ENCODE data around the gene GMCL1. TPM values are rescaled to one million over a fixed set of nuclear protein-coding genes. Genes with fewer than 3 reads are reported as not detected.
"Not testable (repeated sequence)": the region's sequence is repeated elsewhere in the genome, so short reads cannot be mapped to it uniquely, and the experiment has no call there.

The GMCL1 gene
- total RNA-seq, 1 donor from 2014 or later, result 13.0 TPM

DNA sequence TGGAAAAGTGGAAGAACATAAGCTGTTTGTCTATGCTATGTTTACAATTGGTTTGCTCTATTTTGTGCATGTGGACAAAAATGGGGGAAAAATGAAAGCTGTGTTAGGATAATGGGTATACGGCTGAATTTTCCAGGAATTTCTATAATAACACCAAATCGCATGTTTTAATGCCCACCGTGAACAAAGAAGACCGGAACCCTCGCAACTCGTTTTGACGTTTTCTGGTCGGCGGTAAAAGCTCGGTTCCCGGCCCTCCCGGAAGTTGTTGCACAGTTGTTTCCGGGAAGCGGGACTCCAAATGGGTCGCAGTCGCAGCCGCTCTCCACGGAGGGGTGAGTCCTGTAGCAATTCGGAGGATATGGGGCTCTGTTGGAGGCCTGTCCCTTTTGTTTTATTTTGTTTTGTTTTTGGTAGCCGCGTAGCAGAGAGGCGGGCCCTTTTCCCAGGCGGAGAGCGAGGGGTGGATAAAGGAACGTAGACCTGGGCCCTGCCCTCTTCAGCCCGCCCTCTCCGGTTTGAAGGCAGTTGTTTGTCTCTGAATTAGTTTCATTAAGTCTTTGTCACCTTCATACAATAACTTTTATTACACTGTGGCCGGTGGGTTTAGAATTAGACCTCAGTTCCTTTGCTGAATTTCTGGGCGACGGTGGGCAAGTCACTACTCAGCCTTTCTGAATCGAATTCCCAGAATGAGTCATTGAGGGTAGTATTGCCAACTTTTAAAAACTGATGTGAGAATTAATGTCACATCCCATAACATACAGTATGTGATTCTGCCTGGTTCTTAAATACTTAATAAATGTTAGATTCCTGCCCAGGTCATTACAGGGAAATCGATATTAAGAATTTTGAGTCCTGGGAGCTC is 64.5 kb downstream of the GMCL1 start, which contains the start of gene SNRNP27:
SNRNP27 (plus strand) TSS at position 273 of the 868 bp plus-strand sequence; CDS start at position 302, 29 bp downstream.
- no peak for TF ChIP-seq CTCF (IDR thresholded peaks at IDR 0.05)
- POLR2A ChIA-PET, result interaction anchor here (0.5 to 3.4 kb wide), 14 partner anchors 8 to 457 kb away, joined by 3 to 30 read pairs (median 4); partner anchors contain the start of genes C2orf42, MXD1, NFU1 and PCYOX1
- Mint-ChIP-seq H3K4me1 (peaks cover 43% of the 10 kb centered on the region), H3K9me3 (no peaks in the 10 kb centered on the region), H3K36me3 (ENCODE audit: low read depth) (peaks cover 47% of the 10 kb centered on the region), H3K27me3 (no peaks in the 10 kb centered on the region), H3K4me3 (peak within 1 kb of the TSS; percentile 100), H3K27ac (peak within 1 kb of the TSS; percentile 98)
- ATAC-seq (ENCODE audit: low read depth) (peak; percentile 88), DNase-seq (peak; percentile 69)
- CTCF ChIA-PET, result interaction anchor here (0.9 to 1.0 kb wide), 3 partner anchors 18 to 169 kb away, joined by 3 read pairs; partner anchors contain the start of gene MXD1
- intact Hi-C loops (cut with micrococcal nuclease), result loop anchor here (1.0 to 5.0 kb wide), 8 partner anchors 8 to 1083 kb away; partner anchors contain the start of genes AAK1, ANKRD53, FAM136A and GFPT1

DNA sequence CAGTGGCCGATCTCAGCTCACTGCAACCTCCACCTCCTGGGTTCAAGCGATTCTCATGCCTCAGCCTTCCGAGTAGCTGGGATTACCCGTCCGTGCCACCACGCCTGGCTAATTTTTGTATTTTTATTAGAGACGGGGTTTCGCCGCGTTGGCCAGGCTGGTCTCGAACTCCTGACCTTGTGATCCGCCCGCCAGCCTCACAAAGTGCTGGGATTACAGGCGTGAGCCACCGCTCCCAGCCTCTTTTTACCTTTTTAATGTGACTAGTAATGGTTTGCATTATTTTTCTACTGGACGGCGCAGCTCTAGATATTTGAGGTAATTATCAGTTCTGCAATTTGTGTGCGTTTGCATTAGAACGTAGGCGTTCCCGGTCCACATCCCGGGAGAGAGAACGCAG is 65.3 kb downstream of the GMCL1 start:
- H3K9me3 Mint-ChIP-seq; H3K27me3 Mint-ChIP-seq; DNase-seq; H3K27ac Mint-ChIP-seq; ATAC-seq (ENCODE audit: low read depth): not testable (repeated sequence)
- Mint-ChIP-seq H3K4me3 (peak overlapping the region; percentile 100), H3K36me3 (ENCODE audit: low read depth) (peaks cover 53% of the 10 kb centered on the region), H3K4me1 (peaks cover 44% of the 10 kb centered on the region)
- ChIA-PET CTCF (interaction anchor here (1.0 kb wide), 1 partner anchor 170 kb away, joined by 3 read pairs; no protein-coding TSS in a partner anchor), POLR2A (interaction anchor here (2.4 to 3.4 kb wide), 3 partner anchors 20 to 399 kb away, joined by 13 to 30 read pairs (median 14); partner anchors contain the start of genes MXD1 and SNRPG)
- intact Hi-C loops (cut with micrococcal nuclease), result loop anchor here (1.0 to 5.0 kb wide), 7 partner anchors 20 to 1083 kb away; partner anchors contain the start of genes AAK1, ANKRD53, FAM136A and GFPT1

- no peak for TF ChIP-seq CTCF (IDR thresholded peaks at IDR 0.05)
- Mint-ChIP-seq H3K27ac (peak overlapping the region; percentile 92), H3K9me3 (no peaks in the 10 kb centered on the region), H3K4me1 (peaks cover 41% of the 10 kb centered on the region), H3K36me3 (ENCODE audit: low read depth) (peaks cover 70% of the 10 kb centered on the region), H3K27me3 (no peaks in the 10 kb centered on the region), H3K4me3 (peak overlapping the region; percentile 76)
- ATAC-seq (ENCODE audit: low read depth) (peak; percentile 79), DNase-seq (no peak)
- CTCF ChIA-PET, result no interaction called here
- intact Hi-C loops (cut with micrococcal nuclease), result loop anchor here (1.0 to 5.0 kb wide), 3 partner anchors 9 to 40 kb away; partner anchors contain the start of gene SNRNP27
- POLR2A ChIA-PET, result interaction anchor here (1.2 to 1.5 kb wide), 2 partner anchors 9 to 12 kb away, joined by 3 read pairs; partner anchors contain the start of genes MXD1 and SNRNP27
Measured at GRCh38 chr2:69902213-69902922, 72.9 kb downstream of the GMCL1 start.

DNA sequence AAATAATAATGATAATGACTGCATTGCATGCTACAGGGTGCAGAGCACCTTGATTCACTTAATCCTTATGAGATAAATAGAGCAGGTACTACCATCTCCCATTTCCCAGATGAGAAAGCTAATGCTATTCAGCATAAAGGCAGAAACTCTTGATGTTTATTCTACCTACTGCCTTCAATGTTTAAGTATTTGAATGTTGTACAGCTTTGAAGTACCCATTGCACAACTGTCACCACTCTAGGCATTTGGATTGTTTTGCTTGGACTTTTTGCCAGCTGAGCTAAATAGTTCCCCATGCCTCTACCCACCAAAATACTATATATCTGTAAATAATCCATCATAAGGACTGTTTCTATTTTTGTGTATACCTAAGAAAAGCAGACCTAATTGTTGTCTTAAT is 77.8 kb downstream of the GMCL1 start:
- DNase-seq, result no peak
- no peak overlapping the region for H3K4me3 Mint-ChIP-seq
- TF ChIP-seq CTCF (IDR thresholded peaks at IDR 0.05), result no peak
- ATAC-seq (ENCODE audit: low read depth), result no peak
- no peak overlapping the region for H3K27ac Mint-ChIP-seq
- H3K9me3 Mint-ChIP-seq, result no peaks in the 10 kb centered on the region
- POLR2A ChIA-PET, result interaction anchor here (0.6 to 1.2 kb wide), 4 partner anchors 227 to 386 kb away, joined by 3 to 12 read pairs (median 5); no protein-coding TSS in a partner anchor
- peaks cover 13% of the 10 kb centered on the region for H3K4me1 Mint-ChIP-seq
- H3K27me3 Mint-ChIP-seq, result no peaks in the 10 kb centered on the region
- CTCF ChIA-PET, result no interaction called here
- intact Hi-C loops (cut with micrococcal nuclease), result no loop called here
- peaks cover 59% of the 10 kb centered on the region for H3K36me3 Mint-ChIP-seq (ENCODE audit: low read depth)

DNA sequence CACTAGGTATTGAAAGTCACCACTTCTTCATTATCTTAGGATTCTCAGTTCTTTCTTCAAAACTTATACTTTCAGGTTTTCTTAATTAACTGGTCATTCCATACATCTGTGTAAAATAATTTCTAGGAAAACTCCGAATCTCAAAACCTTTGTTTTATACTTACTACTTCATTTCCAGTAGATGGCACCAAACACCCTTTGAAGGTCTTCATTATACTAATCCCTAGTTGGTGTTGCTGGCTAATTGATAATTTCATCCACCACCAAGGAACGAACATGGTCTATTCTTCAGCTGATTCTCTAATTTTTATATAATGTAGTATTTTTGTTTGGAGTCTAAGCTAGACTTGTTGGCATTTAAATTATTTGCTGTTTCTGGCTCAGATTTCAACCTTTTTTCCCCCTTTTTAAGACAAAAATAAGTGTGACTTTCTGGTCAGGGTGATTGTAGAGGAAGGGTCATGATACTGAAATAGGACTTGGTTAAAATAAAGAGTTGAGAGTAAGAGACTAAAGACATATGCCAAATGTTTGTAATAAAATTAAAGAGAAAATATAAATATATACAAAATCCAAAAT is 82.6 kb downstream of the GMCL1 start:
- intact Hi-C loops (cut with micrococcal nuclease), result loop anchor here (1.0 to 10.0 kb wide), 7 partner anchors 190 to 1153 kb away; partner anchors contain the start of genes FAM136A, NAGK, NFU1 and TEX261
- Mint-ChIP-seq H3K27ac (peak overlapping the region; percentile 59), H3K36me3 (ENCODE audit: low read depth) (peaks cover 39% of the 10 kb centered on the region), H3K9me3 (no peaks in the 10 kb centered on the region), H3K4me3 (no peak overlapping the region), H3K4me1 (peaks cover 27% of the 10 kb centered on the region), H3K27me3 (no peaks in the 10 kb centered on the region)
- ATAC-seq (ENCODE audit: low read depth), result no peak
- CTCF ChIA-PET, result interaction anchor here (0.6 to 5.4 kb wide), 16 partner anchors 18 to 390 kb away, joined by 3 to 76 read pairs (median 6); partner anchors contain the start of genes C2orf42, FAM136A, PCYOX1 and SNRNP27
- no peak for DNase-seq
- peak; percentile 23 for TF ChIP-seq CTCF (IDR thresholded peaks at IDR 0.05)
- POLR2A ChIA-PET, result interaction anchor here (0.6 to 7.5 kb wide), 9 partner anchors 9 to 390 kb away, joined by 3 to 195 read pairs (median 11); partner anchors contain the start of genes C2orf42, PCBP1, SNRNP27 and SNRPG

Data from activated B cell treated with CpG ODN at 0.5 μM for 24 hours (primary cell).